Measurements from ENCODE around the gene ROR1.

ROR1 gene

GRCh38 chr1:64172458-64172983 lies 398.7 kb downstream of the ROR1 start:
- DNase-seq, result peak; percentile 31
- Histone ChIP-seq H3K27me3 (no peaks in the 10 kb centered on the region), H3K4me3 (ENCODE audit: low read depth, low read length) (peak overlapping the region; percentile 30; the same call in 1 of the 2 replicates), H3K9me3 (no peaks in the 10 kb centered on the region), H3K4me1 (peaks cover 8% of the 10 kb centered on the region), H3K36me3 (peaks cover 3% of the 10 kb centered on the region; the same call in 1 of the 2 replicates)
- TF ChIP-seq CTCF (IDR thresholded peaks at IDR 0.05; ENCODE audit: low read depth, low read length), result no peak

- no peak for TF ChIP-seq CTCF (IDR thresholded peaks at IDR 0.05; ENCODE audit: low read depth, low read length)
- Histone ChIP-seq H3K27me3 (no peaks in the 10 kb centered on the region), H3K4me1 (peaks cover 8% of the 10 kb centered on the region), H3K4me3 (ENCODE audit: low read depth, low read length) (no peak overlapping the region; the same call in 1 of the 2 replicates), H3K36me3 (peaks cover 3% of the 10 kb centered on the region; the same call in 1 of the 2 replicates), H3K9me3 (no peaks in the 10 kb centered on the region)
- peak; percentile 33 for DNase-seq
Observed at GRCh38 chr1:64173336-64173940, 399.6 kb downstream of the ROR1 start.

GRCh38 chr1:64175639-64176038 lies 401.8 kb downstream of the ROR1 start:
- no peak for DNase-seq
- TF ChIP-seq CTCF (IDR thresholded peaks at IDR 0.05; ENCODE audit: low read depth, low read length), result no peak
- H3K4me3 ChIP-seq (ENCODE audit: low read depth, low read length), result no peak overlapping the region
- H3K36me3 ChIP-seq, result no peaks in the 10 kb centered on the region
- H3K9me3 ChIP-seq, result no peaks in the 10 kb centered on the region
- peaks cover 8% of the 10 kb centered on the region for H3K4me1 ChIP-seq
- no peaks in the 10 kb centered on the region for H3K27me3 ChIP-seq

GRCh38 chr1:64176659-64177058 lies 402.8 kb downstream of the ROR1 start:
- DNase-seq, result no peak
- peaks cover 9% of the 10 kb centered on the region for H3K4me1 ChIP-seq
- no peak overlapping the region for H3K4me3 ChIP-seq (ENCODE audit: low read depth, low read length)
- H3K9me3 ChIP-seq, result no peaks in the 10 kb centered on the region
- TF ChIP-seq CTCF (IDR thresholded peaks at IDR 0.05; ENCODE audit: low read depth, low read length), result no peak
- no peaks in the 10 kb centered on the region for H3K36me3 ChIP-seq
- no peaks in the 10 kb centered on the region for H3K27me3 ChIP-seq

GRCh38 chr1:64179588-64179987 lies 405.8 kb downstream of the ROR1 start:
- Histone ChIP-seq H3K4me3 (ENCODE audit: low read depth, low read length) (no peak overlapping the region), H3K27me3 (no peaks in the 10 kb centered on the region), H3K4me1 (peaks cover 6% of the 10 kb centered on the region), H3K9me3 (no peaks in the 10 kb centered on the region), H3K36me3 (no peaks in the 10 kb centered on the region)
- DNase-seq, result no peak
- TF ChIP-seq CTCF (IDR thresholded peaks at IDR 0.05; ENCODE audit: low read depth, low read length), result no peak

- H3K9me3 ChIP-seq, result no peaks in the 10 kb centered on the region
- TF ChIP-seq CTCF (IDR thresholded peaks at IDR 0.05; ENCODE audit: low read depth, low read length), result no peak
Observed at GRCh38 chr1:64182207-64182606, 408.4 kb downstream of the ROR1 start.

More at GRCh38 chr1:64182207-64182606, 408.4 kb downstream of the ROR1 start:
- Histone ChIP-seq H3K36me3 (no peaks in the 10 kb centered on the region), H3K27me3 (no peaks in the 10 kb centered on the region), H3K4me3 (ENCODE audit: low read depth, low read length) (no peak overlapping the region), H3K4me1 (peaks cover 6% of the 10 kb centered on the region)
- no peak for DNase-seq
